OCI-LY1 (cell line): ENCODE data around the gene SYNE1.

ENCODE experiments used
- CTCF ChIP-seq: fragments of 200-600 bp; sonication (generic), shearing (Covaris generic); IDR thresholded peaks from 2 replicates; pipeline ENCODE4 v1.5.1; 2017; ENCODE audit warnings: mild to moderate bottlenecking, antibody characterized with exemption, low read length, moderate library complexity, mixed read lengths
- EZH2 ChIP-seq: fragments of 200-600 bp; sonication (generic), shearing (Covaris generic); IDR thresholded peaks from 2 replicates; pipeline ENCODE4 v1.8.0; 2017; ENCODE audit warnings: borderline replicate concordance, mixed run types, mild to moderate bottlenecking, antibody characterized with exemption, low read length, moderate library complexity, mixed read lengths

GRCh38 chr6:152502421-152503188 lies 134.6 kb downstream of the SYNE1 start:
- TF ChIP-seq CTCF (no peak), EZH2 (no peak)
